Hematopoietic multipotent progenitor cell treated with erythropoietin and hydrocortisone succinate and interleukin-3 and kit ligand, for 17 days (in vitro differentiated cells): ENCODE results near the gene JPT1.
"Not testable (repeated sequence)": the region's sequence is repeated elsewhere in the genome, so short reads cannot be mapped to it uniquely, and the experiment has no call there.

Source experiments
- DNase-seq: peaks from one replicate; pipeline ENCODE4 v3.0.0-alpha.2; 2015; ENCODE audit warnings: low spot score

JPT1 gene

DNA sequence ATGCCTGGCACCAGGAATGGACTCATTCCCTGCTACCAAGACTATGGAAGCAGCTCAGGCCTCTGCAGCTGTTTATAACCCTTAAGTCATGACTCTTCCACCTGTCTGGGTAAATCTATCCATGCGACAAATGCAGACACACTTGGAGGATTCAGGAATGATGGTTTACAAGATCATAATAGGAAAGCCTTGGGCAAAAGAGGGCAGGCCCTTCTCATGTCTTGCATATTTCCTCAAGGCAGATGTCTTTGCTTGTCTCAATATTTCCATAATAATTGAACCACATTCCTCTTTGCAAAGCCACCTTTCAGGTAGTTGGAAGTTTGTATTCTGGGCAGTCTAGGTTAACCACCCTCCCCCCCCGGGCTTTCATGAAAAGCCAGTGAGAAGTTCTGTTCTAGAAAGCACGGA is 884 bp upstream of the JPT1 start:
- no peak for DNase-seq

GRCh38 chr17:75153780-75154194 is 525 bp downstream of the JPT1 start:
- DNase-seq = no peak

DNA sequence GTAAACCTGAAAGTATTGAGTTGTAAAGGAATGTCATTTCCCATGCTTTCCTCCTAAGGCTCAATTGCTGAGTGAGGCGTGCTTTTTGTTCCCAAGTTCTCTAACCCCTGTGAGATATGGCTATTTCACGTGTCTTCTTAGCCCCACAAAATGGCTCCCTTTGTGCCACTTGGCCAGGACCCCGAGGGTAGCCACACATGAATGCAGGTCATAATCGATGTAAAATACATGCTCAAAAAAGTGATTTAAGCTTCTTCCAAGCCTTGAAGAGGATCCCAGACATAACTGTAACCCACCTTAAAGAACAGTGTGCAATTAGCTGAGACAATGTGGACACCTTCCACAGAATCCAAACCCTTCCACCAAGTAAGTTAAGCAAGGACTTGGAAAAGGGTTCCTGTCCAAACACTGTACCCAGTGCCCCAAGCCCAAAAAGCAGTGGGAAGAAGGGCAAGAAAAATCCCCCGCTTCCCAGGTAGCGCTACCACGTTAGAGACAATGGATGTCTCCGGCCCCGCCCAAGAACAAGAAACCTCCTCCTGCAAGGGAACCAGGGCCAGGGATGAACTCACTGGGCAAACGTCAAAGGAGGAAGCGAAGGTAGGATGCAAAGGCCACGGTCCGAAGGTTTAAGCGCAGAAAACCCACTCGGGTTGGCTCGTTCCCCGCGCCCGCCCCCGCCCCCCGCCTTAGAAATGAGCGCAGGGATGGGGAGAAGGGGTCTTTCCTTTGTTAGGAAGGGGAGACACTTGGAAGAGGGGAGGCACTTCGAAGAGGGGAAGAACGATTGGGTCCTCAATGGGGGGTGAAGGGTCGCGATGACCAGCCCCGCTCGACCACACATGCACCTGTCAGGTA is 1.2 kb downstream of the JPT1 start:
- DNase-seq = no peak

DNA sequence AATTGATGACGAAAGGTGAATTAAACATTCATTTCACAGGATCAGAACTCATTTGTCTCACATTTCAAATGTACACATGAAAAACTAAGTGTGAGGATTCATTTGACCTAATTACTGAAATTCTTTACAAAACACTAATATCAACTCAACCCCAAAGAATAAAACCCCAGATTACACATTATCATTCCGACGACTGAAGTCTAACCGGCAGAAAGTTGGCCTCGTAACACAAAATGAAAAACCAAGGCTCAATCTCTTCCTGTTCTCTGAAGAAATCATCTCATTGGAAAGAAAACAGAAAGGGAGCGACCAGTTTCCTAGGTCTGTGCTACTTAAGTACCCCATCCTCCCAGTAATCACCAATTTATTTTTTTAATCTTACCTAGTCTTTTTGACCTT is 1.8 kb downstream of the JPT1 start:
- no peak for DNase-seq

- no peak for DNase-seq
Measured at GRCh38 chr17:75151930-75152329, 2.4 kb downstream of the JPT1 start.

GRCh38 chr17:75147878-75148546 is 6.3 kb downstream of the JPT1 start:
- DNase-seq = no peak

- DNase-seq = no peak
Measured at GRCh38 chr17:75146592-75146991, 7.7 kb downstream of the JPT1 start.

- no peak for DNase-seq
Measured at GRCh38 chr17:75144816-75145512, 9.3 kb downstream of the JPT1 start.

GRCh38 chr17:75142236-75142971 is 11.9 kb downstream of the JPT1 start:
- no peak for DNase-seq

- no peak for DNase-seq
Measured at GRCh38 chr17:75138519-75138918, 15.8 kb downstream of the JPT1 start.

- not testable (repeated sequence) for DNase-seq
Measured at GRCh38 chr17:75137762-75138161, 16.6 kb downstream of the JPT1 start.

- DNase-seq = no peak
Measured at GRCh38 chr17:75135946-75136345, 18.4 kb downstream of the JPT1 start.

DNA sequence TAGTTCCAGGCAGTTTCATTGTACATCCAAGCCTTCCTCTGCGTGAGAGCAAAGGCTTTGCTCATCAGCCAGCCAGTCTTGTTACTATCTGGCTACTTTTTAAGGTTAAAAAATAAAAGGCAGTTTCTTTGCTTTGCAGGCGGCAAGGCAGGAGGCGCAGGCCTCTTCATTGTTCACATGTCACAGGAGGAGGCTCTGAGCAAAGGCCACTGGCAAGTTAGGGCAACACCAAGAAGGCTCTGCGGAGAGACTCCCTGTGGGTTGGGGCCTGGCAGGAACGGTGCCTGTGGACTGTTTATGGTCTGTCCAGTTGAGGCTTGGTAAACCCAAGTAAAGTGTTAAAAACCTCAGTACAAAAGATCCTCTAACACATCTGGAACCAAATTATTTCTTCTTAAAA is 18.9 kb downstream of the JPT1 start:
- DNase-seq = no peak

DNA sequence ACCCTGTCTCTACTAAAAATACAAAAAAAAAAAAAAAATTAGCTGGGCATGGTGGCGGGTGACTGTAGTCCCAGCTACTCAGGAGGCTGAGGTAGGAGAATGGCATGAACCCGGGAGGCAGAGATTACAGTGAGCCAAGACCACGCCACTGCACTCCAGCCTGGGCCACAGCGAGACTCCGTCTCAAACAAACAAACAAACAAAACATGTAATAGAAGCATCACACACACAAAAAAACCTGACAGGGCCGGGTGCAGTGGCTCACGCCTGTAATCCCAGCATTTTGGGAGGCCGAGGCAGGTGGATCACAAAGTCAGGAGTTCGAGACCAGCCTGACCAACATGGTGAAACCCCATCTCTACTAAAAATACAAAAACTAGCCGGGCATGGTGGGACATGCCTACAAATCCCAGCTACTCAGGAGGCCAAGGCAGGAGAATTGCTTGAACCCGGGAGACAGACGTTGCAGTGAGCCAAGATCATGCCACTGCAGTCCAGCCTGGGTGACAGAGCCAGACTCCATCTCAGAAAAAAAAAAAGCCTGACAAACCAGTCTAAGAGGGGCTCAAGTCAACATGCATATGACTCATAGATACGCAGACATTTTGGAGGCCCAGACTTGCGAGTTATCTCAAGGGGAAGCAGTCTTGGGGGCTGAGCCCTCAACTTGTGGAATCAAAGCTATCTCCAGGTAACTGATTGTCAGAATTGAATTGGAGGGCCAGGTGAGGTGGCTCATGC is 20.5 kb downstream of the JPT1 start:
- DNase-seq = not testable (repeated sequence)

GRCh38 chr17:75133001-75133400 is 21.3 kb downstream of the JPT1 start:
- no peak for DNase-seq

GRCh38 chr17:75132018-75133000 is 22.0 kb downstream of the JPT1 start:
- DNase-seq = not testable (repeated sequence)

DNA sequence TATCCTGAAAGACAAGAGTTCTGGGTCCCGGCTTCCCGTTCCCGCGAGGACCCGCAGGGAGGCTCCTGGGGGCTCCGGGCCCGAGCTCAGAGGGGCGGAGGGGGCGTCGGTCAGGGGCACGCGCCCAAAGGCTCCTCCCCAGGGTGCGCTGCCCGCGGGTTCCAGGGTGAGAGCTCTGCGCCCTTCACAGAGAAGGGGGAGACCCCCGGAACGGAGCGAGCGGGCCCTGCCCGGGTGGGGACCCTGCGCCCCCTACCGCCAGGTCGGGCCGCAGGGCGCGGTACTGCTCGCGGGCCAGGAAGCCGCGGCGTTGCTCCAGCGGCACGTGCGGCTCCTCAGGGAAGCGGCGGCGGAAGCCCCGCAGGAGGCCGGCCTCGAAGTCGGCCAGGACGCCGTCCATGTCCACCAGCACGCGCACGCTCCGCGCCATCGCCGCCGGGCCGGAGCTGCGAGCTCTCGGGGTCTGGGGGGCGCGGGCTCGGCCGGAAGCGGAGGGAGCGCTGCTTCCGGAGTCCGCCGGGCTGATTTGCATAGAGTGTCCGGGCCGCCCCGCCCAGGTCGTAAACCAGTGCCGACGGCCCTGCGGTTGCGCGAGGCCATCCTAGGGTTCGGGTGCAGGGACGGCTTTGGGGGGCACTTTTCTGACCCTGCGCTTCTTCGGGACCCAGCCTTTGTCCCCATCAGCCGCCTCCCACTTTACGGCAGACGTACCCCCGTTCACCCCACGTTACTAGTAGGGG is 22.9 kb downstream of the JPT1 start, which contains the start of gene NT5C:
NT5C (minus strand) TSS at position 465 of the 740 bp plus-strand sequence; CDS start at position 430, 35 bp downstream.
- peak; percentile 83 for DNase-seq

- DNase-seq = peak; percentile 78
Measured at GRCh38 chr17:75130632-75131277, 23.6 kb downstream of the JPT1 start.
